ENCODE results near the gene FGFR3.
A peak's percentile ranks its signal among the peaks of the same experiment; 100 is the strongest.
"Not testable (repeated sequence)": the region's sequence is repeated elsewhere in the genome, so short reads cannot be mapped to it uniquely, and the experiment has no call there.

Gene FGFR3

DNA sequence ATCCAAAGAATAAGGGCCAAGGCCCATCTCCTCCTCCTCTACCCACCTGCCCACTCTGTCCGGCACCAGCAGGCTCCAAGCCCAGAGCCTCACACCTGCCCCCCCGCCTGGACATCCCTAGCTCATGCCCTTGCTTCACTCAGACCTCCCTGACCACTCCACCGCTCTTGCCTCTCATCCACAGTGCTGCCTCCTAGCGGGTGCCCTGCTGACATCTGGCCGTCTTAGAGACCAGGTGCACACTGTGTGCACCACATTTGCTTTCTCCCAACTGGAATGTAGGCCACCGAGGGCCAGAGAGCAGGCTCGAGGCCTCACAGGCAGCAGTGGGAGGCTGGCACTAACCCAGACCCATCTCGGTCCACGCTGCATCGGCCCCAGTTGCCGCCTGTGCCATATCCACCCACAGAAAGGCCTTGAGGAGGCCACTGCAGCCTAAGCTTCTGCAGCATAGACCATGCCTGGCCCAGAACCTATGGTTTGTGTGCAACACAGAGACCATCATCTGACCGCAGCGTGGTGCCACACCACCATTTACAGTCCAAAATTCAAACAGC is 49.3 kb downstream of the FGFR3 start:
- no peak for DNase-seq (ENCODE audit: low read depth in 2 of 2)

DNA sequence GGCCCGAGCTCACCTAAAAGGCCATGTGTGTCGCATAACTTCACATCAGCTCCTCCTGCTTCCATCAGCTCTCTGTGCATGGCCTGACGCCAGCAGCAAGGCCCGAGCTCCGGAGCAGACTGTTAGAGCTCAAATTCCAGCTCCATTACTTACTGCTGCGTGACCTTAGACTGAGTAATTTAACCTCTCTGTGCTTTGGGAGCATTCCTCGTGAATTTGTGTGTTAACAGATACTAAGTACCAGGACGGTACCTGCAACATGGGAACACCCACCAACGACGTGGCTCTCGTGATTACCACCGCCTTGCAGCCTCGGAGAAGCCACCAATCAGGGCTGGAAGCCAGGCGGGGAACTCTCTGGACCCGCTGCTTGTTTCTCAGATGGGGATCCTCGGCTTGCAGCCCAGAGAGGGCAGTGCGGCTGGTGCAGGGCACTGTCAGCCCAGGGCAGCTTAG is 49.9 kb downstream of the FGFR3 start:
- DNase-seq (ENCODE audit: low read depth in 2 of 2) = no peak

DNA sequence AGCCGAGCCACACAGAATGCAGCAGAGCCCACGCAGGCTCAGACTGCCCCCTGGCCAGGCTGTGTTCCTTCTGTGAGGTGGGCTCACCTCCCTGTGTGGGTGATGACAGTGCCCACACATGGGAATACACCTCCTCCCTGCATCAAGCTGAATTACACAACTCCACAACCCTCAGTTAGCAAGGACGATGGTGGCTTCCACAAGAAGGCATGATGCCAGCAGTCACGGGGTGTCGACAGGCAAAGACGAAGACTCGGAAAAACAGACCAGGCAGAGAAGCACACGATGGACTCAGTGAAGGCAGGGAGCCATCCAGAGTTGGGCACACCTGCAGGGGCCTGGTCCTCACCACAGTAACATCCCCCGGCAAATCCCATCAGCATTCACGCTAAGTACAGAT is 50.8 kb downstream of the FGFR3 start:
- no peak for DNase-seq (ENCODE audit: low read depth in 2 of 2)

DNA sequence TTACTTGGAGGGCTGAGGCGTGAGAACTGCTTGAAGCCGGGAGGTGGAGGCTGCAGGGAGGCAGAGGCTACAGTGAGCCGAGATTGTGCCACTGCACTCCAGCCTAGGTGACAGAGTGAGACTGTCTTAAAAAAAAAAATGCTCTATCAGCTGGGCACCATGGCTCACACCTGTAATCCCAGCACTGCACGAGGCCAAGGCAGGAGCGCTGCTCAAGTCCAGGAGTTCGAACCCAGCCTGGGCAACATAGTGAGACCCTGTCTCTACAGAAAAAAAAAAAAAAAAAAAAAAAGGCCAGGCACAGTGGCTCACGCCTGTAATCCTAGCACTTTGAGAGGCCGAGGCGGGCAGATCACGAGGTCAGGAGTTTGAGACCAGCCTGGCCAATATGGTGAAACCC is 51.5 kb downstream of the FGFR3 start:
- not testable (repeated sequence) for DNase-seq (ENCODE audit: low read depth in 2 of 2)

DNA sequence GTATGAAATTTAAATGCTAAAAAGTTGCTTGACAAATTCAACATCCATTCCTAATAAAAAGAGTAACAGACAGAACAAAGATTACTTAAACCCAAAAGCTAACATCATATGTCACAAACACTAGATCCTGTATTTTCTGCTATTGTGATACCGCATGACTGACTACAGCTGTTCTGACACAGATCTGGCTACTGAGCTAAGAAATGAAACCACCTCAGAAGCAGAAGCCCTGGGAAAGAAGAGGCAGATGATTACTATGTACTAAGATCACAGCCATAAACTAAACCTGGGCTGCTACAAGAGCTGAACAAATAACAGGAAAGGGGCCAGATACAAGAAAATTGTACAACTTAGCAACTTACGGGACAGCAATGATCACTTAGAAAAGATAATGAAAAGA is 53.5 kb downstream of the FGFR3 start:
- no peak for DNase-seq (ENCODE audit: low read depth in 2 of 2)

DNA sequence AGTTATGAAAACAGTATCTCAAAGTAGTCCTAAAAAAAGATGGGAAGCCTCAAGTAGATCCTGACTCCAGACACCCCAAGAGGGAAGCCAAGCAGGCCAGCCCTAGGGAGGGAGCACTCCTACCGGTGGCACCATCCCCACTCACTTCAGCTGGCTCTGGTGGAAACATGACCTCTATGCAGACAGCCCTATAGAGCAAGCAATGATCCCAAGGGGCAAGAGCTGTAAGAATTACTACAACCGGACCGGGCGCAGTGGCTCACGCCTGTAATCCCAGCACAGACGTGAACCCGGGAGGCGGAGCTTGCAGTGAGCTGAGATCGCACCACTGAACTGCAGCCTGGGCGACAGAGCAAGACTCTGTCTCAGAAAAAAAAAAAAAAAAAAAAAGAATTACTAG is 57.2 kb downstream of the FGFR3 start:
- DNase-seq (ENCODE audit: low read depth in 2 of 2) = no peak

DNA sequence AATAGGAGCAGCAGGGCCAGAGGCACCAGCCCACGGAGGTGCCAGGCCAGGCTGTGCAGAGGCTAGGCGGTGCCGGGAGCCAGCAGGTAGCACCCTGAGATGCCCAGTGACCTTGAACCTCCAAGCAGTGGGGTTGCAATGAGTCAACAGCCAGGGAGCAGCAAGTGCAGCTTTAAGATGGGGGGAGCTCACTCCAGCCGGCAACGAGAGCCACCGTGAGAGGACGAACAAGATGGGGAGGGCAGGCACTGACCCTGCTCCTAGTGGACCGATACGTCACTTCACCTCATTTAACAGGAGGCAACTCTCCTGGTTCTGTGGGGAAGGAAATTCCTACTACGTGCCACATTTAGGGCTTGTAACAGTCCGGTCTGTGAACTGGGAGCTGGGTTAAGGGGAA is 58.1 kb downstream of the FGFR3 start:
- DNase-seq (ENCODE audit: low read depth in 2 of 2) = no peak

DNA sequence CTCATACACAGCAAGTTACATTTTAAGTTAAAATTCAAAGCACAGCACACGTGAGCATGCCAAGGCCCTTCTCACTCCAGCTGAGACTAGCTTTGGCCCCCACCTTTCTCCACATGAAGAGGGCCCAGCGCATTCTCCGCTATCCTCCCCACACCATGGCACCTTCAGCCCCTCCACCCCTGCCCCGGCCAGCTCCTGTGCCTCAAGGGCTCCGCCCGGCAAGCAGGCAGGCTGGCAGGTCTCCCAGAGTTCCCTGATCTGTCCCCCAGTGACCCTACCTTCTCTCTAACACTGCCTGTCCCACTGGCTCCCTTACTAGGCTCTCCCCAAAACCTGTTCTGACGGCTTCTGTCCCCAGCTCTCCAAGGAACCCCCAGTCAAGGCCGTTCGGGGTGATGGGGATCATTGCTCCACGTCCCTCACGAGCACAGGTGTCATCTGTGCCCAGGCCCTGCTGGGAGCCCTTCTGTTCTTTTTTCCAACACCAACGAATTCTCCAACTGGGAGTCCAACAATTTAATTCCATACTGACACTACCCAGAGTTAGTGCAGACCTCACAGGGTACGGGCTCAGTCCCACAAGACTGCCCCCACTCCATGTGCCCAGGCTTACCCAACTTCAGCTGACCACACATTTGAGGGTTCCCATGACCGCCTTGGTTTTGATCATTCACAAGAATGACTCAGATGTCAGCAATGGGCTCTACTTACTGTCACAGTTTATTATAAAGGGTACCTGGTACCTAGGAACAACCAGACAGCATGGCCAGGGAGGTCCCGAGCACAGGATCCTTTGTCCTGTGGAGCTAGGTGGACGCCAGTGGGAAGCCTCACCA is 58.7 kb downstream of the FGFR3 start:
- DNase-seq (ENCODE audit: low read depth in 2 of 2) = no peak

DNA sequence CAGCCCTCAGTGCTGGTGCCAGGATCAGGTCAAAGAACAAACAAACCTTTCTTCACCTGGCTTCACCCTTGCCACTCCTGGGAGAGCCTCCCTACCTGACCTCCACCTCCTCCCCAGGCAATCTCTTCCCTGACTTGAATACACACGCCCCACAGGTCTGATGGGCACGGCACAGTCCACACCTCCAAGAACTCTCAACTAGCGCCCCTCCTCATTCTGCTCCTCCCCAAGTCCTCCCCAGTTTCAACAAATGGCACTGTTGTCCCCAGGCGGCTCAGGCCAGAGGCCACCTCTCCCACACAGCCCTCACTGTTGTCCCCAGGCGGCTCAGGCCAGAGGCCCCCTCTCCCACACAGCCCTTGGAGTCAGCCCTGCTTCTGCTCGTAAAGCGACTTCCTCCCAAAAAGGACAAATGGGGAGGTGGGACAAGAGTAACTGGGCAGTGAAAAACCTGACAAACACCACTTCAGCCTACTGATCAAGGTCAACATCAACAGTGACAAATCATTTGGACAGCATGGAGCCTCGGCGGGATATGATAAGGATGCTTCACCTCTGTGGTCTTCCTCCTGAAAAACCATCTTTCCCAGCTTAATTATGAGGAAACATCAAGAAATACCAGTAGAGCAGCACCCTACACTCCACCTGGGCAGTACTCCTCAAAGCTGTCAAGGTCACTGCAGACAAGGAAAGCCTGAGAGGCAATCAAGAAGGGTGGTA is 60.0 kb downstream of the FGFR3 start:
- DNase-seq (ENCODE audit: low read depth in 2 of 2) = no peak

DNA sequence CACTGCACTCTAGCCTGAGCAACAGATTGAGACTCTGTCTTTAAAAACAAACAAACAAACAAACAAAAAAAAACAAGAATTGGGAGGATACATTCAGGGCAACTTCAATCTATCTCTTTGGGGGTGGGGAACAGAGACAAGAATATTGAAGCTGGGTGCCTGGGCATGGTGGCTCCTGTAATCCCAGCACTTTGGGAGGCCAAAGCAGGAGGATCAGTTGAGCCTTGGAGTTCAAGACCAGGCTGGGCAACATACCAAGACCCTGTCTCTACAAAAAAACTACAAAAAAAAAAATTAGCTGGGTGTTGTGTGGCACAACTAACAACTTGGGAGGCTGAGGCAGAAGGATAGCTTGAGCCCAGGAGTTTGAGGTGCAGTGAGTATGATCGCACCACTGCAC is 61.7 kb downstream of the FGFR3 start:
- DNase-seq (ENCODE audit: low read depth in 2 of 2) = no peak

DNA sequence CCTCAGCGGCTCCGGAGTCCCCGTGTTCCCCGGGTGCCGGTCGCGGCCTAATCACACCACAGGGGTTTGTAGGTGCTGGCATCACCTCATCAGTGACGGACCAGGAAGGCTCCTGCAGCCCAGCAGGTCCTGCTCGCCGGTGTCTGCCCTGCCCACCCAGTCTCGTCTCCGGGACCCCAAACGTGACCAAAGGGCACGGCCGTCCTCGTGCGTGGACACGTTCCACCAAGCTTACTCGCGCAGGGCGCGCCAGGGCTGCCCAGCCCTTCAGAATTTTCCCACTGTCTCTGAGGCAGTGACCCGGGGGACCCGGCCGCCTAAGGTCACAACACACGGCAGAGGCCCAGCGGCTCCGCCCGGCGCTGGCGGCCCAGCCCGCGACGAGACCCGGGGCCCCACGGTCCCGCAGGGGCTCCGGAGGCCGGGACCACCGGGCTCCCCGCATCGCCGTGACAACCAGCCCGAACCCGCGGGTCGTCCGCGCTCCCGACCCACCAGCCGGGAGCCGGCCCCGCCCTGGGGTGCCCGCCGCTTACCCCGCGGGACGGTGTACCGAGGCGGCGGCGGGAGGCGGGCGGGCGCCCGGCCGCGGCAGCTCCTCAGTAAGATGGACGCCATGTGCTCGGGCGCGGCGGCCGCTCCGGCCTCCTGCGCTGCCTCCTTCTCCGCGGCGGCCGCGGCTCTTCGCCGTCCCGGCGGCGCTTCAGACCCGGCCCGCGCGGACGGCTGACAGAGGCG is 62.4 kb downstream of the FGFR3 start:
- no peak for DNase-seq (ENCODE audit: low read depth in 2 of 2)

DNA sequence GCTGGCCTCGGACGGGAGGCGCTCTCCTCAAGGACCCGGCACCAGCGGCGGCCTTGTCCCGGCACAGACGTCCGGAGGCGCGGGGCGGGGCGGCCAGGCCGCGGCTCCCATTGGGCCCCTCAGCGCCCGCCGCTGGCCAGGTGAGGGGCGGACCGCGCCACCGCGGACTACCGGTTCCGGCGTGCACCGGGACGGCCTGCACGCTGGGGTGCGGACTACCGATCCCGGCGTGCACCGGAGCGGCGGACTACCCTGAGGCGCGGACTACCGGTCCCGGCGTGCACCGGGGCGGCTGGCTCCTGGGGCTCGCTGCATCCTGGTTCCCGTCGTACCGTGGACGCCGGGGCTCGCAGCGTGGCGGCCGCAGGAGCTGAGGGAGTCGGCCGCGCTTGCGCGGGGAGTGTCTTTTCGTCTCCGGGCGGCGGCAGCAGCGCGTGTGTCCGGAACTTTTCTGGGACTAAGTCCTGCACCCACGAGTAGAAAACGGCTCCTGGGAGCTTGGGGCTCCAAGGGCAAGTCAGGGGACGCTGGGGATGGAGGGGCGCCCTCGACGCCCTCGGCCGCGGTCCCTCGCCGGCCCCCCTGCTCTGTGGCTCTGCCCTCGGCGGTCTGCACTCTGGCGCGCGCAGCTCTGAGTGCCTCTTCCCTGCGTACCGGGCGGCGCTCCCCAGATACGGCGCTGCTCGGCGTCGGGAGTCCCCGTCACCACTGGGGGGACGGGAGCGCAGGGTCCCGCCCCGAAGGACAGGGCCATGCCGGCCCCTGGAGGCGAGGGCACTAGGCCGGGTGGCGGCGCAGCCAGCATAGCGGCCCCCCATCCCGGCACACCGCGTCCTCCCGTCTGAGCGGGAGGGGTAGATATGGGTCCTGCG is 63.2 kb downstream of the FGFR3 start, which contains the start of gene LETM1:
Gene LETM1 (minus strand): TSS at position 86 of the 872 bp plus-strand sequence. CDS start 206 bp downstream, outside the sequence.
- peak; percentile 89 to 91 for DNase-seq (ENCODE audit: low read depth in 2 of 2)

DNA sequence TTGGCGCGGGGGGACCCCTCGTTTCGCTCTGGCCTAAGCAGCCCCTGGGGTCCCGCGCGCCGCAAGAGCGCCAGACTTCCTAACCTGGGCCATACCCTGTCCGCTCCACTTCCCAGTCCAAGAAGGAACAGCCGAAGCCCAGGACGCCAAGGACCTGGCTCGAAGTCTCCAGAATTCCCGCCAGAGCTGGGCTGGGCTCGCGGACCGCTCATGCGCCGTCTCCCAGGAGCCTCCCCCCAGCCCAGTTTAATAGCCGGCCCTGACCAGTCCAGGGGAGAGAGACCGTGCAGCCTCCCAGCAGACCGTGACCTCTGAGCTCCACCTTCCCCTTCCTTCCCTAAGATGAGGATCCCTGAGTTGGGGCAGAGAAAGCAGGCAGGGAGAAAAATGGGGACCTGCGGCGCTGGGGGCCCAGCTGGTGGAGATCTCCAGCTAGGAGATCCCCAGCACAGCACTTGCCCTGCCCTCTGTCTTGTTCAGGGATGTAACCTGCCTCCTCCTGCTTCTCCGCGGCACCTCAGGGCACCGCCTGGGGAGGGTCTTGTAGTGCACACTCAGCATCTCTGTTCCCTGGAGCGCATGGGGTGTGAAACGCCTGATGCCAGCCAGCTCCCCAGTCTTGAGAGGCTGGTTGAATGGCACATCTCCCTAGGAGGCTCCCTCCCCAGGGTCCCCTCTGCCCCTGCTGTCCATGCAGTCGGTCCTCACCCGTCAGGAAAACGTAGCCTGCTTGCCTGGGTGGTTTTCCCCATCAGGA is 64.0 kb downstream of the FGFR3 start:
- DNase-seq (ENCODE audit: low read depth in 2 of 2) = no peak

DNA sequence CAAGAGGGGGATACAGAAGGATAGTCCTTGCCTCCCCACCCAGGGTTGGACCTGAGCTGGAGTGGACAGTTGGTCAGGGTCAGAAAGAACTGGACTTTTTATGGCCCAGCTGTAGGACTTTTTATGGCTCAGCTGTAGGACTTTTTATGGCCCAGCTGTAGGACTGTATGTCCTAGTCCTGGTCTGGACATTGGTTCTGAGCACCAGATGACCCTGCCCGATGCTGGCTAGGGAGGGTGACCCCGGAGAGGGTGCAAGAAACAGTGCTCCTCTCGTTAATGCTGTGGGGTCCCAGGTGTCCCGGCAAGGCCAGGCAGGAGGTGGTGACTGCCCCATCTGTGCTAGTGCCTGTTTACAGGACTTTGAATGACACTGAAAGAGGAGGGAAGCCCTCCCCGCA is 64.8 kb downstream of the FGFR3 start:
- DNase-seq (ENCODE audit: low read depth in 2 of 2) = no peak
